ENCODE measurements around the gene GALNT7.

- TF ChIP-seq CTCF (IDR thresholded peaks at IDR 0.05) (no peak), TAF1 (IDR thresholded peaks at IDR 0.05; ENCODE audit: borderline replicate concordance, low read depth, low read length) (no peak), RAD21 (IDR thresholded peaks at IDR 0.05; ENCODE audit: low read length) (no peak), JUND (IDR thresholded peaks at IDR 0.05) (no peak), FOSL2 (IDR thresholded peaks at IDR 0.05; ENCODE audit: borderline replicate concordance, low read depth) (no peak), FOXJ3 (CRISPR knock-in tag; IDR thresholded peaks at IDR 0.05) (no peak)
Observed at GRCh38 chr4:173246719-173247118, 78.1 kb downstream of the GALNT7 start.
